Measurements from ENCODE around the gene CCDC82.

DNA sequence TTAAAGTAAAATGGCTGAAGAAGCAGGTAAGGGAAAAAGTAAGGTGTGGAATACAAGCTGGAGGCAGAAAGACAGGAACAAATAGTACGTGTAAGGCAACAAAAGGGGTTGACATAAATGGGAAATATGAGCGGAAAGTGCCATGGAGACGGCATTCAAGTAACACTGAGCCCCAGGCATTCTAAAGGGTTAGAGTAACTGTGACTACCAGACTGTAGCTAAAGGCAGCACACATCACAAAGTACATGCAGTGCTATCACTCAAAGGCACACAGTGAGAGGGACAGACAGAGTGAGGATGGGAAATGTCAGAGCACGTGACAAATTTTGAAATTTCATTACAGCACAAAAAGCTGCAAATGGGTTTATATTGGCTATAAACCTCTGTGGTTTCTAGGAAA, 32.9 kb downstream of the CCDC82 start:
- TF ChIP-seq, protein P1, sequence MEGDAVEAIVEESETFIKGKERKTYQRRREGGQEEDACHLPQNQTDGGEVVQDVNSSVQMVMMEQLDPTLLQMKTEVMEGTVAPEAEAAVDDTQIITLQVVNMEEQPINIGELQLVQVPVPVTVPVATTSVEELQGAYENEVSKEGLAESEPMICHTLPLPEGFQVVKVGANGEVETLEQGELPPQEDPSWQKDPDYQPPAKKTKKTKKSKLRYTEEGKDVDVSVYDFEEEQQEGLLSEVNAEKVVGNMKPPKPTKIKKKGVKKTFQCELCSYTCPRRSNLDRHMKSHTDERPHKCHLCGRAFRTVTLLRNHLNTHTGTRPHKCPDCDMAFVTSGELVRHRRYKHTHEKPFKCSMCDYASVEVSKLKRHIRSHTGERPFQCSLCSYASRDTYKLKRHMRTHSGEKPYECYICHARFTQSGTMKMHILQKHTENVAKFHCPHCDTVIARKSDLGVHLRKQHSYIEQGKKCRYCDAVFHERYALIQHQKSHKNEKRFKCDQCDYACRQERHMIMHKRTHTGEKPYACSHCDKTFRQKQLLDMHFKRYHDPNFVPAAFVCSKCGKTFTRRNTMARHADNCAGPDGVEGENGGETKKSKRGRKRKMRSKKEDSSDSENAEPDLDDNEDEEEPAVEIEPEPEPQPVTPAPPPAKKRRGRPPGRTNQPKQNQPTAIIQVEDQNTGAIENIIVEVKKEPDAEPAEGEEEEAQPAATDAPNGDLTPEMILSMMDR (IDR thresholded peaks at IDR 0.05): no peak
- TF ChIP-seq ZFX (IDR thresholded peaks at IDR 0.05; ENCODE audit: borderline replicate concordance): no peak
